Pancreas (tissue), 10 donors: ENCODE results near the gene C16orf54. TPM values are rescaled to one million over a fixed set of nuclear protein-coding genes. Genes with fewer than 3 reads are reported as not detected.
A peak's percentile ranks its signal among the peaks of the same experiment; 100 is the strongest.
"Not testable (repeated sequence)": the region's sequence is repeated elsewhere in the genome, so short reads cannot be mapped to it uniquely, and the experiment has no call there.

Source experiments
- ATAC-seq, 4 donors: fragments of 200-7000 bp; cut with Tn5 transposase; one replicate each; pipeline versions ENCODE4 v1.8.0 to v1.9.1; 2020; ENCODE audit warnings: mild to moderate bottlenecking in 4 of 4, moderate library complexity in 4 of 4
- DNase-seq, 6 donors: peaks; one replicate each; pipeline ENCODE4 v3.0.0-alpha.2; 2020
- FAIRE-seq: peaks from 2 replicates; lab custom pipeline; 2012; peaks lifted over from hg19 to GRCh38; lab: Jason Lieb, UNC
- H3K27ac ChIP-seq, 4 donors: fragments of 200-600 bp; sonication (generic); 1 replicate in 3 of 4; 2 replicates in 1 of 4; pipeline versions ENCODE4 v1.5.0 to v1.8.0; 2020
- H3K27me3 ChIP-seq, 4 donors: fragments of 200-600 bp; one replicate each; pipeline ENCODE4 v1.8.0; 2021
- H3K36me3 ChIP-seq, 3 donors: fragments of 200-600 bp; sonication (generic) in 1 of 3; one replicate each; pipeline versions ENCODE4 v1.5.0 to v1.8.0; 2020 to 2021
- H3K4me1 ChIP-seq, 3 donors: fragments of 200-600 bp; one replicate each; pipeline ENCODE4 v1.8.0; 2021
- H3K4me3 ChIP-seq, 4 donors: fragments of 200-600 bp; sonication (generic) in 2 of 4; one replicate each; pipeline versions ENCODE4 v1.5.0 to v1.8.0; 2020 to 2021
- H3K9me3 ChIP-seq, 4 donors: fragments of 200-600 bp; one replicate each; pipeline ENCODE4 v1.8.0; 2021
- CTCF ChIP-seq, 4 donors: fragments of 200-600 bp; sonication (generic) in 3 of 4; IDR thresholded peaks; one replicate each; pipeline versions ENCODE4 v1.5.0 to v1.8.0; 2021; ENCODE audit warnings: antibody characterized with exemption in 4 of 4
- WGBS, 2 donors: extraction: QIAGEN DNeasy Blood & Tissue Kit; methylation state at CpG; one replicate each; pipeline ENCODE4 v1.1.7; 2013; 5-methylcytosine and 5-hydroxymethylcytosine counted together
- intact Hi-C, 3 donors: fragments of 100-400 bp; cut with DNase I; formaldehyde crosslinking; loops; one replicate each; pipeline versions ENCODE4 v1.11.1 to v1.14.2; 2022
- polyA plus RNA-seq, 2 donors: library from polyadenylated mRNA; stranded (reverse); fragments of 200-250 nt; gene quantifications; one replicate each; pipeline ENCODE4 v1.2.3, GENCODE V29; 2013
- total RNA-seq, 6 donors: library from RNA; stranded (reverse); fragmentation: NEBNext Ultra II Directional in 4 of 6; extraction: Animal tissue kit (Norgen Biotek cat#: 25700) in 4 of 6; gene quantifications; one replicate each; pipeline versions ENCODE4 v1.2.1 to v1.2.4, GENCODE V29; 2021 to 2023
- donor health status: healthy with polysubstance abuse.
- donor health status: DM: no; HTN: no; CAD: no; lungs with moderate emphysema.
- donor health status: DM: no; HTN: no; CAD: no.
- donor health status: control.
- donor health status: control.
- donor health status: Bipolar disorder and iron deficiency.
- donor health status: DM: yes; HTN: yes; CAD: no.
- donor health status: DM: no; HTN: no; CAD: no.
- donor health status: DM: no; HTN: no; CAD: no.
- donor health status: DM: yes; HTN: yes; CAD: no.

The C16orf54 gene
- total and polyA plus RNA-seq, 8 donors, result 0.23 to 1.5 (median 0.26) TPM; not detected in 1

GRCh38 chr16:29737713-29738112 lies 8.1 kb downstream of the C16orf54 start:
- Histone ChIP-seq H3K9me3 (no peaks in the 10 kb centered on the region), H3K4me1 (no peaks in the 10 kb centered on the region), H3K27me3 (no peaks in the 10 kb centered on the region), H3K36me3 (no peaks in the 10 kb centered on the region), H3K4me3 (no peak overlapping the region), H3K27ac (no peak overlapping the region)
- FAIRE-seq, result no peak
- no peak for TF ChIP-seq CTCF (IDR thresholded peaks at IDR 0.05)
- DNase-seq, result peak in 3 of 6 donors; percentile 29 to 39 (median 34)
- intact Hi-C loops, result no loop called here
- ATAC-seq, result peak in 2 of 4 donors; percentile 35 to 50
- WGBS, 2 donors, result 55 to 62% methylated on average over 5 of the region's 5 CpGs

- no peak for FAIRE-seq
- ATAC-seq, result no peak
- WGBS, 2 donors, result 82 to 89% methylated on average over 6 of the region's 6 CpGs
- intact Hi-C loops, result no loop called here
- Histone ChIP-seq H3K9me3 (no peaks in the 10 kb centered on the region), H3K27ac (no peak overlapping the region), H3K27me3 (no peaks in the 10 kb centered on the region), H3K4me3 (no peak overlapping the region), H3K4me1 (no peaks in the 10 kb centered on the region), H3K36me3 (no peaks in the 10 kb centered on the region)
- TF ChIP-seq CTCF (IDR thresholded peaks at IDR 0.05), result no peak
- no peak for DNase-seq
Observed at GRCh38 chr16:29736764-29737163, 9.0 kb downstream of the C16orf54 start.

GRCh38 chr16:29736112-29736511 lies 9.7 kb downstream of the C16orf54 start:
- no peak overlapping the region for H3K27ac ChIP-seq
- ATAC-seq (no peak), DNase-seq (no peak), FAIRE-seq (no peak)
- intact Hi-C loops, result no loop called here
- H3K27me3 ChIP-seq, result no peaks in the 10 kb centered on the region
- no peaks in the 10 kb centered on the region for H3K9me3 ChIP-seq
- no peaks in the 10 kb centered on the region for H3K36me3 ChIP-seq
- WGBS, 2 donors, result 48 to 61% methylated on average over 5 of the region's 5 CpGs
- TF ChIP-seq CTCF (IDR thresholded peaks at IDR 0.05), result no peak
- H3K4me3 ChIP-seq, result no peak overlapping the region
- no peaks in the 10 kb centered on the region for H3K4me1 ChIP-seq

DNA sequence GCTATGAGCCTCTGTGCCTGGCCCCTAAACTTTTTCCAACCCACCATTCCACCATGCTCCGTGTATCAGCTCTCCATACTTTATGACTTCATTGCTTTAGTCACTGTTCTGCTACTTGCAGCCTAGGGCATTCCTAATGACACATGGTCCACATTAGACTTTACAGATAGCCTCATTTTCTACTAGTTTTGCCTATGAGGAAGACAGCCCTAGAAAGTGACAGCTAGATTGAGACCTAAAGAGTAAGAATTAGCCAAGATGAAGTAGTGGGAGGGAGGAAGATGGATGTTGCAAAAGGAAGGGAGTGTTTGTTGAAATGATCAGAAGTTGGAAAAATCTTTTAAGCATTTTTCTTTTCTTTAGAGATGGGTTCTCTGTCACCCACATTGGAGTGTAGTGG lies 11.0 kb downstream of the C16orf54 start:
- Histone ChIP-seq H3K4me3 (no peak overlapping the region), H3K27me3 (no peaks in the 10 kb centered on the region), H3K4me1 (no peaks in the 10 kb centered on the region), H3K27ac (no peak overlapping the region), H3K9me3 (no peaks in the 10 kb centered on the region), H3K36me3 (no peaks in the 10 kb centered on the region)
- DNase-seq (no peak), ATAC-seq (no peak), FAIRE-seq (no peak)
- 68 to 77% methylated on average over 1 of the region's 1 CpG for WGBS, 2 donors
- no peak for TF ChIP-seq CTCF (IDR thresholded peaks at IDR 0.05)
- intact Hi-C loops, result no loop called here

- ATAC-seq, H3K36me3 ChIP-seq, H3K27ac ChIP-seq, H3K27me3 ChIP-seq, DNase-seq, H3K4me3 ChIP-seq, H3K4me1 ChIP-seq, H3K9me3 ChIP-seq, FAIRE-seq, intact Hi-C loops: not testable (repeated sequence)
- WGBS, 2 donors, result 87% methylated on average over 13 of the region's 13 CpGs
Observed at GRCh38 chr16:29731768-29732601, 13.8 kb downstream of the C16orf54 start.
